ENCODE data around the gene SMAD9.
A peak's percentile ranks its signal among the peaks of the same experiment; 100 is the strongest.

SMAD9 gene

DNA sequence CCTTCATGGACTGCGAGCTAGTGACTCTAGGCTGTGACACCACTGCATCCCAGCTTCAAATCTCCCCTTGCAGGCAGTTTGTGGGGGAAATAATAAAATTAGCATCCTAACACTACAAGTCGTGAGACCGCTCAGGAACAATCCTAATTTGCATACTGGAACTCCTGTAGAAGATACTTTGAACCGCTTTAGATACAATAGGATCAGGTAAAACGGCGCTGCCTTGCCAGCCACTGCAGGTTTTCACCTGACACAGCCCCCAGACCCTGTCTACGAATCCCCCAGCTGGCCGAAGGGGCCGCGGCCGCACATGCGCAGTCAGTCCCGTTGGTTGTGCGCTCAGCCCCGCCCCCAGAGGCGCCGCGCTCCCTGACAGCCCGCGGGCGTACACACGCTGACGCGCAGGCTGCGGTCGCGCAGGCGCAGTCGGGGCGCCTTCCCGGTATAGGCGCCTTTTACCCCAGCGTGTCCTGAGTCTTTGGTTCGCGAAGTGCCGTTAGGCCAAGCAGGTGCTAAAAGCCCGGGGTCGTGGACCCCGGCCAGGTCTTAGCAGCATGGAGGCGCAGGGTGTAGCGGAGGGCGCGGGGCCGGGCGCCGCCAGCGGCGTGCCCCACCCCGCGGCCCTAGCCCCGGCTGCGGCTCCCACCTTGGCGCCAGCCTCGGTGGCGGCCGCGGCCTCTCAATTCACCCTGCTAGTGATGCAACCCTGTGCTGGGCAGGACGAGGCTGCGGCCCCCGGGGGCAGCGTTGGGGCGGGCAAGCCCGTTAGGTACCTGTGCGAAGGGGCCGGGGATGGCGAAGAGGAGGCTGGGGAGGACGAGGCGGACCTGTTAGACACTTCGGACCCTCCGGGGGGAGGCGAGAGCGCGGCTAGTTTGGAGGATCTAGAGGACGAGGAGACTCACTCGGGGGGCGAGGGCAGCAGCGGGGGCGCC is 101.0 kb downstream of the SMAD9 start, which contains the start of gene RFXAP:
RFXAP (plus strand) TSS at position 419 of the 935 bp plus-strand sequence; CDS start at position 555, 136 bp downstream.
- peak in 55 of 56 donors; percentile 25 to 93 (median 82) for DNase-seq

DNA sequence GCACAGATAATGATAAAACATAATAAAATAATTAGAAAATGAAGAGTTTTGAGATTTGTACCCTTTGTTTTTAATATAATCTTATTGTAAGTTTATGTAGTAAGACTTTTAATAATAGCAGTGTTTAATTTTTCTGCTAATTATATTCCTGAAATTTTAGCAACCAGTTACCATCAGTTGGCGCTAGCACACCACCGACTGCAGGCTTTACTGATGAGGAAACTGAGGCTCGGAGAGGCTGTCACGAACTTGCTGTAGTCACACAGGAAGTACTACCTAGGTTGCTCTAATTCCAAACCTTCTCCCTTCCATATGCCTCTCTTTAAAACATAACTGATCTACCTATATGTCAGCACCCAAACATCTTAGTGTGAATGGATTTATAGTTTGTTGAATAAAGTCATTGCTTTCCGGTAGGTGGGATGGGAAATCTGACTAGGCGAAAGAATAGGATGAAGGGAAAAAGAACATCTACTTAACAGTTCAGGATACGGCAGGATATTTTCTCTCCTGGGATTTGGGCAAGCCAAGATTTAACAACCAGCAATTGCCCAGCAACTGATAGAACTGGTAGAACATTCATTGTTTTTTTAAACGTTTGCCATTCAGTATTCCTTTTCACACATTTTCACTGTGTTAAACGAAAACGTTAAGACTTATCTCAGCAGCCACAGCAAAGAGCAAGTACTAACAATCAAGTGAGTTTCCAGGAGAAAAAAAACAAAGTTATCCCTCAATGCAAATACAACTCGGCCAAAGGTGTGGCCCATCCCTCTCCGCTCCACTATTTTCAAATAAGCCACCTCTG is 101.8 kb downstream of the SMAD9 start:
- no peak for DNase-seq

DNA sequence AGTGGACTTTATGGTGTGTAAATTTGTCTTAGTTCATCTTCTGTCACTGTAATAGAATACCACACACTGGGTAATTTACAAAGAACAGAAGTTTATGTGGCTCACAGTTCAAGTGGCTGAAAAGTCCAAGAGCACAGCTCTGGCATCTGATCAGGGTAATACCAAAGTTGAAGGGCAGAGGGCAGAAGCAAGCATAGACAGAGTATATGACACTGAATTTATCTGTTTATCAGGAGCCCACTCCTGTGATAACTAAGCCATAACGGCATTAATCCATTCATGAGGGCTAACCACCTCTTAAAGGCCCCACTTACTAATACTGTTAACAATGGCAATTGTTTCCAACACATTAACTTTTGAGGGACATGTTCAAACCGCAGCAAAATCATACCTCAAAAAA is 105.0 kb downstream of the SMAD9 start:
- DNase-seq = no peak

DNA sequence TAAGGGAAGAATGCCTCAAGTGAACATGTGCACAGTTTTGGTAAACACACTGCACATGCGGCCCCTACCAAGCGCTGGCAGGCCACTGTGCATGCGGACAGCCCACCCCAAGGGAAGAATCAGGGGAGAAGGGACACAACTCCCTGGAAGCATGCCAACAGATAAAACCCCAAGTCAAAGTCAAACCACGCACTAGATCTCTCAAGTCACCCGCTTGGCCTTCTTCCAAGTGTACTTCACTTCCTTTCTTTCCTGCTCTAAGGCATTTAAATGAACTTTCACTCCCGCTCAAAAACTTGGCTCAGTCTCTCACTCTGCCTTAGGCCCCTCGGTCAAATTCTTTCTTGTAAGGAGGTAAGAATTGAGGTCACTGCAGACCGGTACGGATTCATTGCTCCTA is 105.6 kb downstream of the SMAD9 start:
- peak in 1 of 56 donors; percentile 2 for DNase-seq

DNA sequence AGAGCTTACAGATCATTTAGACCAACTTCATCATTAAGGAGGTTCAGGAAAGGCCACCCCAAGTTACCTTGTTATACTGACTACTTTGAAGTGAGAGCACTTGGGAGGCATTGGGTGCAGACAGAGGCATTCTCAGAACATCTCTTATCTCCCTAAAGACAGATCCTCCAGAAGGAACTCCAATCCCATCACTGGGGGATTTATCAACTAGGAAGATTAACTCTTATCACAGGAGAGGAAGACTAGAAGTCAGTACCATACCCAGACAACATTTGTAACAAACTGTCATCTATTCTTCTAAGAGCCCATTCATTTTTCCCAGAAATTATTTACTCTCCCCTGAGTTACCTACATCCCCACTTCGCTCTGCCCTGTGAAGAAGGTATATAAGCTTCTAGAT is 106.8 kb downstream of the SMAD9 start:
- no peak for DNase-seq

DNA sequence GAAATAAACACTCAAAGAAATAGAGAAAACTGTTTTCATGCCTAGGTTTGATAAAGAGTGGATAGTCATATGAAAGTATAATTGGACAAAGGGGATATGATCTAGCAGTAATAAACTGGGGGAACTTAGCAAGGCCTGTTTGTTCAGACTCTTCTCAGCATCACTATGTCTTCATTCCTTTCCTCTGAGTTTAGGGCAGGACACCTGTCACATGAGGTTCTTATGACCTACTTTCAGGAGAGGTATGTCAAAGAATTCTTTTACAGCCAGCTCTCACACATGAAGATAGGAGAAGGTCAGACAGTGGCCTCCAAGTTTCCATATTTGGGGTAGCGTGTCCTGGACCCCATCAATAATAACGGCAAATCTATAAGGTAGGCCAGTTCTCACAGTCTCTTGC is 112.4 kb downstream of the SMAD9 start:
- no peak for DNase-seq

DNA sequence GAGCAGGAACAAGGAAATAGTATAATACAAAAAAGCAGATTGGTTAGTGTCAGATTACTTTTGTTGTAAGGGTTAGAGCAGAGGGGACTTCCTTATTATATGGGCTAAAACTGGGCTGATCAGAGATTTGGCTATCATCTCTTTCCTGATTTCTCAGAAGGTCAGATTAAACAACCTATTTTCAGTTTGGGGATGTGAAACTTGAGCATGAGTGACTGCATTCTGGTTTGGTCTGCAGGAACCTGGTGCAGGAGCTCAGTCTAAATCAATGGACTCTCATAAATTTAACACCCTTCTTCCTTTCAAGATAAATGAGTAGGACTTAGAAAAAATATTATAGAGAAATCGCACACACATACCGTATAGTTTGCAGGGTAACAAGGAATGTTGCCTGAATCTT is 113.9 kb downstream of the SMAD9 start:
- DNase-seq = no peak

DNA sequence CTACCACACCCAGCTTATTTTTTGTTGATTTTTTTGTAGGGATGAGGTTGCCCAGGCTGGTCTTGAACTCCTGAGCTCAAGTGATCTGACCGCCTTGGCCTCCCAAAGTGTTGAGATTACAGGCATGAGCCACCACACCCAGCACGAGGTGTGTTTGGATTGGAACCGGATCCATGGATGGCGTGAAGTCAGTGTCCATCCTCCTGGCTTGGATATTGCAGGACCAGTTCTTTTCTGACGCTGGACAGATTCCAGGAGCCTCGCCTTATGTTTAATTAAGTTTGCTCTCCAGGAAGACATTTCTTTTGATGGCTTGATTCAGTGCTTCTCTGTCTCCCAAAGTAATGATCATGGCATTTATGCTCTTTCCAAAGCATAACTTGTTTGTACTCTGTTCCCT is 115.5 kb downstream of the SMAD9 start:
- no peak for DNase-seq

DNA sequence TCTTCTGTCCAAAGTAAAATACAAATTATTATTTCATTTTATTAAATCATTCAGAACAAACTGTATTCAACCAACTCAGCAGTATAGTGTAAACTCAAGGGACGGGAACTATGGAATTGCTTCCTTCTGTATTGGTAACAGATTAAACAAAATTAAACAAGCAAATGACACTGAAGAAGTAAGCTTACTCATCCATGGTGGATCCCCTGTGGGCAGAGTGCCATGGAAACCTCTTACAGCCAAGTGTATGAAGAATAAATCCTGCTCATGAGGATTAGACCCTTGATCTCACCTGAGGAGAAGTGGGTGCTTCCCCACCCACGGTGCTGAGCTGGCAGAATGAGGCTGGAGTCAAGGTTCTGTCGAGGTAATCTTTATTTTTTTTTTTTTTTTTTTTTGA is 119.0 kb downstream of the SMAD9 start:
- no peak for DNase-seq

DNA sequence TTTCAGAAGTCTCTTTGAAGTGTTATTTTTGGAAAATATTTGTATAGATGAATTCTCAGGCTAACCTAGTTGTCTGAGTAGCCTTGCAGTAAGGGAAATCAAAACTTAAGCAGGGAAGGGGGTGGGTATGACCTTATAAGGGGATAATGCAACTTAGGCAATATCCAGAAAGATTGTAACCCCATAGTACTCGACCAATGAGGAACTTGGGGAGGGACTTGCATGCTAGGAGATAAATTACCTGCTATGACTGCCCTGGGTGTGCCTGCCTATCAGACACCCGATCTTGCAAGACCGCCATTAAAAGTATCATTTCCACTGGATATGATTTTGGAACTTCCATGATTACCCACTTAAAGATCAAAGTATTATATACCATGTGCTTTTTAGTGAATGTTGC is 124.0 kb downstream of the SMAD9 start:
- DNase-seq = no peak

DNA sequence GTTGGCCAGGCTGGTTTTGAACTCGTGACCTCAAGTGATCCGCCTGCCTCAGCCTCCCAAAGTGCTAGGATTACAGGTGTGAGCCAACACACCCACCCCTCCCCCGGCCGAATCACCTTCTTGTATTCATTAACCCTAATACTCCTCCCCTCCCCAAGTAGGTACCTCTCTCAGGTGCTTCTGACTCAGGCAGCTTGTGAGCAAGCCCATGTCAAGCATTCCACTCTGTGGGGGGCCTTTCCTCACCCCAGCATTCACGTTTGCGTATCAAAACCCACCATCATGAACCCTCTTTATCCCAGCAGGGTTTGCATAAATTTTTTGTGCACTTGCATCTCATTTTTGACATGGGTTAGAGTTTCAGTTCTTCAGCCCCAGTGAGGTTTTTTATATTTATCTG is 124.6 kb downstream of the SMAD9 start:
- no peak for DNase-seq

Data from nucleus accumbens (tissue), 56 donors.